AG09309 (cell line): ENCODE results near the gene SRRT.
"Not testable (repeated sequence)": the region's sequence is repeated elsewhere in the genome, so short reads cannot be mapped to it uniquely, and the experiment has no call there.

ENCODE experiments used
- DNase-seq: peaks from one replicate; pipeline ENCODE4 v3.0.0-alpha.2; 2010; ENCODE audit warnings: low read depth
- H3K4me3 ChIP-seq: 2 replicates; pipeline ENCODE4 v1.5.1; 2011; ENCODE audit warnings: mild to moderate bottlenecking, low read depth, low read length, moderate library complexity; ENCODE audit not compliant: control insufficient read depth
- TF ChIP-seq, protein P1 (sequence below): IDR thresholded peaks from 2 replicates; pipeline ENCODE4 v1.5.1; 2011; ENCODE audit warnings: mild to moderate bottlenecking, low read depth, low read length, inconsistent platforms; ENCODE audit not compliant: insufficient read depth, control insufficient read depth; ENCODE audit errors: missing control alignments

SRRT gene

DNA sequence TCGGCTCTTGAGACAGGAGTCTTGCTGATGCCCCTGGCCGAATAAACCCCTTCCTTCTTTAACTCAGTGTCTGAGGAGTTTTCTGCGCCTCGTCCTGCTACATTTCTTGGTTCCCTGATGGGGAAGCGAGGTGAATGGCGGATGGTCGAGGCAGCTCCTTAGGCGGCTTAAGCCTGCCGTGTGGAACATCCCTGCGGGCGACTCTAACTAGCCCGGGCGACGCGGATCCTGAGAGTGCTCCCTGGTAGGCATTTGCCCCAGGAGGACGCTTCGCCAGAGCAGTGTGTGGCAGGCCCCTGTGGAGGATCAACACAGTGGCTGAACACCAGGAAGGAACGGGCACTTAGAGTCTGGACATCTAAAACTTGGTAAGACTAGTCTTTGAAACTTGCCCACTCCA is 35.5 kb upstream of the SRRT start:
- H3K4me3 ChIP-seq: no peak overlapping the region
- TF ChIP-seq, protein P1, sequence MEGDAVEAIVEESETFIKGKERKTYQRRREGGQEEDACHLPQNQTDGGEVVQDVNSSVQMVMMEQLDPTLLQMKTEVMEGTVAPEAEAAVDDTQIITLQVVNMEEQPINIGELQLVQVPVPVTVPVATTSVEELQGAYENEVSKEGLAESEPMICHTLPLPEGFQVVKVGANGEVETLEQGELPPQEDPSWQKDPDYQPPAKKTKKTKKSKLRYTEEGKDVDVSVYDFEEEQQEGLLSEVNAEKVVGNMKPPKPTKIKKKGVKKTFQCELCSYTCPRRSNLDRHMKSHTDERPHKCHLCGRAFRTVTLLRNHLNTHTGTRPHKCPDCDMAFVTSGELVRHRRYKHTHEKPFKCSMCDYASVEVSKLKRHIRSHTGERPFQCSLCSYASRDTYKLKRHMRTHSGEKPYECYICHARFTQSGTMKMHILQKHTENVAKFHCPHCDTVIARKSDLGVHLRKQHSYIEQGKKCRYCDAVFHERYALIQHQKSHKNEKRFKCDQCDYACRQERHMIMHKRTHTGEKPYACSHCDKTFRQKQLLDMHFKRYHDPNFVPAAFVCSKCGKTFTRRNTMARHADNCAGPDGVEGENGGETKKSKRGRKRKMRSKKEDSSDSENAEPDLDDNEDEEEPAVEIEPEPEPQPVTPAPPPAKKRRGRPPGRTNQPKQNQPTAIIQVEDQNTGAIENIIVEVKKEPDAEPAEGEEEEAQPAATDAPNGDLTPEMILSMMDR: no peak
- no peak for DNase-seq

DNA sequence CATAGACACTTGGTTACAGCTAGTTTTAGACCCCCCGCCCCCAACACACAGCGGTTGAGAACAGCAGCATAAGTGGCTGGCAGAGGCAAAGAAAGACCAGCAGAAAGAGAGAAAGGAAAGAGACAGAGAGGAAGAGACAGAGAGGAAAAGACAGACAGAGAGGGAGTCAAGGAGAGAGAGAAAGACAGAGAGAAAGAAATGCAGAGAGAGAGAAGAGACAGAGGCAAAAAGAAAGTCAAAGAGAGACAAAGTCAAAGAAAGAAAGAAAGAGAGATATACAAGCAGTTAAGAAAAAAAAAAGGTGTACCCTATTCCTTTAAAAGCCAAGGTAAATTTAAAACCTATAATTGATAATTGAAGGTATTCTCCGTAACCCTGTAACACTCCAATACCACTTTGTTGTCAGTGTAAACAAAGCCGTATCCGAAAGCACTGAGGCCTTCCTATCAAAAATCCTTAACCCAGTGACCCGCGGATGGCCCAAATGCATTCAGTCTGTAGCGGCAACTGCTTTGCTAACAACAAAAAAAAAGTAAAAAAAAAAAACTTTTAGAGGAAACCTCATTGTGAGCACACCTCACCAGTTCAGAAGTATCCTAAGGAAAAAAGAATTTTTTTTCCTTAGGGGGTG is 34.3 kb upstream of the SRRT start:
- DNase-seq: no peak
- TF ChIP-seq, protein P1: no peak
- no peak overlapping the region for H3K4me3 ChIP-seq

DNA sequence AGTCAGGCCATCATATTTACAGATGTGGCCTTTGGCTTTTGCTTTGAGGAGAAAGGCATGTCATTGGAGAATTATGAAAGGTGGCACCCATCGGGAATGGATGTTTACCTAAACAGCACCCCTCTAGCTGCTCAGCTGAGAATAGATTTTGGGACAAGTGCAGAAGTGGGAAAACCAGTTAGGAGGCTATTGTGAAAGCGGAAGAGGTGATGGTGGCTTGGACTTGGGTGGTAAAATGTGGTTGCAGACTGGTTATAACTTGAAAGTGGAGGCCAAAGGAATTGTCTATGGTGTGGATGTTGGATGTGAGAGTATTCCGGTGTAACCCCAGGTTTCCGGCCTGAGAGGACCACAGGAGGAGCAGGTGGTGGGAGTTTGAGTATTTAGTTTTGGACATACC is 27.5 kb upstream of the SRRT start:
- H3K4me3 ChIP-seq: no peak overlapping the region
- TF ChIP-seq, protein P1: no peak
- DNase-seq: no peak

DNA sequence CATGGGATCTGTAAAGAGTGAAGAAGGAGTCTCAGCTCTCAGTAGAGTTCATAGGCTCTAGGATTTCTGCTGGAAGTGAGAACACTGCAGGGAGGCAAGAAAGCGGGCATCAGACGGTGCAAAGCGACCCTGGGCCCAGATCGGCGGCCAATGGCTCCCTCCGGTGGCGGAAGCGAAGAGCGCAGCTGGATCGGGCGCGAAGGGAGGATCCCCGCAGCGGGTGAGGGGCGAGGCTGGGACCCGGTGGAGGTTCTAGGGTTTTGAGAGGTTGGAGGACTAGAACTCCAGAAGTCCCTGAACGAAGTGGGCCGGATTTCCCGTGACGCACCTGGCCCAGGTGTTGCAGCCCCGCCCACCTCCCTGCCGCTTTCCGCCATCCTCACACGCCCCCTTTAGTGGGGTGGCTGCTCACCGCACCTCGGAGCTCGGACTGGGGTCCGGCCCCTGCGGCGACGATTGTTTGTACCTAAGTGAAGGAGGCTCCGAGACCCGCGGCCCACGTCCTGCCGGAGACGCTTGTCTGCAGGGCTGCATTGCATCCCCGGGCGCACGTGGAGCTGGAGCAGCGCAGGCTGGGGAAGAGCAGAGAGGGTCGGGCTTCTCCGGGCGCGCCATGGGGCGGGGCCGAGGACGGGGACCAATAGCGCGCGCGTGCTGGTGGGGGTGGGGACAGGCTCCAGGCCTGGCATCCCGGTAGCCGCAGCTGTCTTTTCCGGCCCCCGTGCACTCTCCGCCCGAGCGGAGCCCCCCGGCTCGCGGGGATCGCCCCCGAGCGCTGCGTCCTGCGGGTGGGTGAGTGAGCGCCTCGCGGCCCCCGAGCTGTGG is 22.6 kb upstream of the SRRT start, which contains the start of gene SLC12A9:
SLC12A9 (plus strand) TSS at position 666 of the 825 bp plus-strand sequence. CDS start 1,485 bp downstream, outside the sequence.
- TF ChIP-seq, protein P1: peak; percentile 92
- peak within 1 kb of the TSS; percentile 77 for H3K4me3 ChIP-seq
- DNase-seq: no peak

DNA sequence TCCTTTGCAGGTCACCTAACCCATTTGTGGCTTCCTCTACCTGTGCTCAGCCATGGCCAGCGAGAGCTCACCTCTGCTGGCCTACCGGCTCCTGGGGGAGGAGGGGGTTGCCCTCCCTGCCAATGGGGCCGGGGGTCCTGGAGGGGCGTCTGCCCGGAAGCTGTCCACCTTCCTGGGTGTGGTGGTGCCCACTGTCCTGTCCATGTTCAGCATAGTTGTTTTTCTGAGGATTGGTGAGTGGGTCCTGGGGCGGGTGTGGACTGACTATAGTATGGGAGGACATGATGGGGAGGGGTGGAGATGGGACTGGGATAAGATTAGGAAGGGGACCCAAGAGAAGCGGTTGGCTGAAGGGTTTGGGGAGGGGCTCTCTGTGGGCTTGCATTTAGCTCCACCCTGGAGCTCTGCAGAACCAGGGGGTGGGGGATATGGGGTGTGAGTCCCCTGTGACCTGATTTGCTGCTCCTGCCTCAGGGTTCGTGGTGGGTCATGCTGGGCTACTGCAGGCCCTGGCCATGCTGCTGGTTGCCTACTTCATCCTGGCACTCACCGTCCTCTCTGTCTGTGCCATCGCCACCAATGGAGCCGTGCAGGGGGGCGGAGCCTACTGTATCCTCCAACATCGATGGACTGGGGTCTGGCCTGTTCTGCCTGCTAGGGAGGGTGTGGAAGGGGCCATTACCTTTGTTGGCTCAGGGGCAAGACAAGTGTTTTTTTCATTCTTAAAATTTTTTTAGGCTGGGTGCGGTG is 20.6 kb upstream of the SRRT start:
- no peak overlapping the region for H3K4me3 ChIP-seq
- TF ChIP-seq, protein P1: no peak
- no peak for DNase-seq

DNA sequence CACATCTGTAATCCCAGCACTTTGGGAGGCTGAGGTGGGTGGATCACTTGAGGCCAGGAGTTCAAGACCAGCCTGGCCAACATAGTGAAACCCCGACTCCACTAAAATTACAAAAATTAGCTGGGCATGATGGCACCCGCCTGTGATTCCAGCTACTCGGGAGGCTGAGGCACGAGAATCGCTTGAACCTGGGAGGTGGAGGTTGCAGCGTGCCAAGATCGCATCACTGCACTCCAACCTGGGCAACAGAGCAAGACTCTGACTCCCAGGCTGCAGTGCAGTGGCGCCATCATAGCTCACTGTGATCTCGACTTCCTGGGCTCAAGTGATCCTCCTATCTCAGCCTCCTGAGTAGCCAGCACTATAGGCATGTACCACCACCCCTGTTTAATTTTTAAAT is 20.0 kb upstream of the SRRT start:
- H3K4me3 ChIP-seq, DNase-seq: not testable (repeated sequence)
